Measurements from ENCODE around the gene FBP1. TPM values are rescaled to one million over a fixed set of nuclear protein-coding genes. Genes with fewer than 3 reads are reported as not detected.

The FBP1 gene
- total RNA-seq, 1 experiment from 2014 or later, result 48.1 TPM

GRCh38 chr9:94607423-94607691, 32.0 kb downstream of the FBP1 start:
- no peak overlapping the region for H3K9ac ChIP-seq (ENCODE audit: low read length)
- no peaks in the 10 kb centered on the region for H3K79me2 ChIP-seq (ENCODE audit: low read length)
- no peak overlapping the region for H2AFZ ChIP-seq (ENCODE audit: low read length)
- no peaks in the 10 kb centered on the region for H3K9me3 ChIP-seq (ENCODE audit: low read length)
- peaks cover 8% of the 10 kb centered on the region; the same call in 1 of the 2 replicates for H3K4me1 ChIP-seq (ENCODE audit: insufficient read depth, low read length)
- H4K20me1 ChIP-seq (ENCODE audit: low read length), result no peaks in the 10 kb centered on the region
- H3K9me2 ChIP-seq (replicated peaks; ENCODE audit: low read length), result no peaks in the 10 kb centered on the region
- POLR2A ChIA-PET (ENCODE audit: unreplicated experiment), result interaction anchor here (0.6 kb wide), 1 partner anchor 31 kb away, joined by 4 read pairs; no protein-coding TSS in a partner anchor
- H3K4me3 ChIP-seq (ENCODE audit: low read length), result no peak overlapping the region
- H3K27ac ChIP-seq (ENCODE audit: low read length), result no peak overlapping the region
- DNase-seq (no peak), ATAC-seq (no peak)
- CTCF ChIA-PET, result no interaction called here
- intact Hi-C loops (cut with micrococcal nuclease), result no loop called here
- no peaks in the 10 kb centered on the region; the same call in 1 of the 2 replicates for H3K36me3 ChIP-seq (ENCODE audit: low read depth, low read length)
- H3F3A ChIP-seq (ENCODE audit: low read length, unreplicated experiment), result no peaks in the 10 kb centered on the region
- BruUV-seq (replicated peaks), result no TSS peak
- no peaks in the 10 kb centered on the region for H3K27me3 ChIP-seq (ENCODE audit: low read length)
- TF ChIP-seq EZH2 (IDR thresholded peaks at IDR 0.05; ENCODE audit: low read length, unreplicated experiment) (no peak), CTCF (conservative IDR thresholded peaks at IDR 0.05; ENCODE audit: low read depth, low read length) (no peak), EZH2phosphoT487 (IDR thresholded peaks at IDR 0.05; ENCODE audit: borderline replicate concordance, low read length) (no peak)
- no peak overlapping the region for H3K4me2 ChIP-seq (ENCODE audit: low read length)

GRCh38 chr9:94606646-94607422, 32.5 kb downstream of the FBP1 start:
- DNase-seq, result no peak
- Histone ChIP-seq H4K20me1 (ENCODE audit: low read length) (no peaks in the 10 kb centered on the region), H3K27ac (ENCODE audit: low read length) (no peak overlapping the region), H3K9me3 (ENCODE audit: low read length) (no peaks in the 10 kb centered on the region), H3K27me3 (ENCODE audit: low read length) (no peaks in the 10 kb centered on the region), H2AFZ (ENCODE audit: low read length) (no peak overlapping the region), H3F3A (ENCODE audit: low read length, unreplicated experiment) (no peaks in the 10 kb centered on the region), H3K9me2 (replicated peaks; ENCODE audit: low read length) (no peaks in the 10 kb centered on the region), H3K4me1 (ENCODE audit: insufficient read depth, low read length) (peaks cover 4% of the 10 kb centered on the region; the same call in 1 of the 2 replicates), H3K4me3 (ENCODE audit: low read length) (no peak overlapping the region), H3K9ac (ENCODE audit: low read length) (no peak overlapping the region), H3K36me3 (ENCODE audit: low read depth, low read length) (no peaks in the 10 kb centered on the region; the same call in 1 of the 2 replicates), H3K4me2 (ENCODE audit: low read length) (no peak overlapping the region), H3K79me2 (ENCODE audit: low read length) (no peaks in the 10 kb centered on the region)
- intact Hi-C loops (cut with micrococcal nuclease), result no loop called here
- CTCF ChIA-PET, result no interaction called here
- TF ChIP-seq EZH2 (IDR thresholded peaks at IDR 0.05; ENCODE audit: low read length, unreplicated experiment) (no peak), EZH2phosphoT487 (IDR thresholded peaks at IDR 0.05; ENCODE audit: borderline replicate concordance, low read length) (no peak), CTCF (conservative IDR thresholded peaks at IDR 0.05; ENCODE audit: low read depth, low read length) (no peak)
- ATAC-seq, result no peak
- POLR2A ChIA-PET (ENCODE audit: unreplicated experiment), result no interaction called here
- no TSS peak for BruUV-seq (replicated peaks)
